NCI-H146 treated with DMSO at 0.1 percent for 48 hours (cell line): ENCODE measurements around the gene LRRC37A2.
"Not testable (repeated sequence)": the region's sequence is repeated elsewhere in the genome, so short reads cannot be mapped to it uniquely, and the experiment has no call there.

ENCODE experiments used
- DNase-seq: peaks from one replicate; lab custom pipeline; 2025; ENCODE audit not compliant: unreplicated experiment; lab: John Stamatoyannopoulos, UW

The LRRC37A2 gene

GRCh38 chr17:46591332-46591731 lies 79.1 kb downstream of the LRRC37A2 start:
- not testable (repeated sequence) for DNase-seq

- not testable (repeated sequence) for DNase-seq
Measured at GRCh38 chr17:46598344-46598931, 86.2 kb downstream of the LRRC37A2 start.

DNA sequence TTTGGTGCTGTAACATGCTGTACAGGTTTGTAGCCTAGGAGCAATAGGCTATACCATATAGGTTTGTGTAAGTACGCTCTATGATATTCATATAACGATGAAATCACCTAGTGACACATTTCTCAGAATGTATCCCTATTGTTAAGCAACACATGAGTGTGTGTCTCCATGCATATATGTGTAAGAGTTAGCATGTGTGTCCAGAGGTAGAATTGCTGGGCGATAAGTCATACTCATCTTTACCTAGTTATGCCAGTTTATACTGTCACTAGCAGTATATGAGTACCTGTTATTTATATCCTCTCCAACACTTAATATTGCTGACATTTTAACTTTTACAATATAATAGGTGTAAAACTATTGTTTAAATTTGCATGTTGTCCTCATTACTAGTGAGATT lies 88.5 kb downstream of the LRRC37A2 start:
- not testable (repeated sequence) for DNase-seq

DNA sequence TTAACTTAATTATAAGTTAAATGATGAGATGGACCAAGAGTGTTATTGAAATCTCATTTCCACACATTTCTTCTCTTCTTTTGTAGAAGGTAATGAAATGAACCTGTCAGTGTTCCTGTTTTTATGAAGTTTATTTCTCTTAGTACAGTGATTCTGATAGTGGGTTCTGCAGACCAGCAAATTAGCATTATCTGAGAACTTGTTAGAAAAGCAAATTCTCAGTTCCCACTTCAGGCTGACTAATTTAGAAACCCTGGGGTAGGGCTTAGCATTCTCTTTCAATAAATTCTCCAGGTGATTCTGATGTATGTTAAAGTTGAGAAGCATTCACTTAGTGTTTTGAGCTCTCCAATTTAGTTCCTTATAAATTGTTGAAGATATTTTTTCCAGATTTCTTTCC lies 90.9 kb downstream of the LRRC37A2 start:
- not testable (repeated sequence) for DNase-seq
